MCF 10A (cell line): ENCODE measurements around the gene DIP2C. TPM values are rescaled to one million over a fixed set of nuclear protein-coding genes. Genes with fewer than 3 reads are reported as not detected.

Experiments
- BruUV-seq: library from RNA; stranded (reverse); fragments of 400-500 nt; replicated peaks from 2 replicates; lab custom pipeline; 2021; lab: Mats Ljungman, UMichigan
- CTCF ChIA-PET: fragments of 300-600 bp; sonication (Branson Sonifier 250); formaldehyde crosslinking; extraction: SDS; loops from one replicate; lab custom pipeline; 2021; ENCODE audit warnings: antibody characterized with exemption, inconsistent platforms; lab: Yijun Ruan, JAX
- POLR2A ChIA-PET: fragments of 300-600, 350-650 bp; sonication (Branson Sonifier 250); formaldehyde crosslinking; extraction: SDS; loops from one replicate; lab custom pipeline; 2020; ENCODE audit warnings: antibody characterized with exemption, inconsistent platforms; lab: Yijun Ruan, JAX
- DNase-seq: peaks from one replicate; pipeline ENCODE4 v3.0.0-alpha.2; 2018; ENCODE audit not compliant: unreplicated experiment
- H3K27ac Mint-ChIP-seq: one replicate; pipeline ENCODE4 v1.8.0; 2022; ENCODE audit warnings: mild to moderate bottlenecking, low read depth, mixed read lengths; ENCODE audit not compliant: unreplicated experiment
- H3K27me3 Mint-ChIP-seq: one replicate; pipeline ENCODE4 v1.8.0; 2022; ENCODE audit warnings: mixed read lengths; ENCODE audit not compliant: insufficient read depth, unreplicated experiment
- H3K36me3 Mint-ChIP-seq: one replicate; pipeline ENCODE4 v1.8.0; 2022; ENCODE audit warnings: mild to moderate bottlenecking, moderate library complexity, mixed read lengths; ENCODE audit not compliant: insufficient read depth, unreplicated experiment
- H3K4me1 Mint-ChIP-seq: one replicate; pipeline ENCODE4 v1.8.0; 2022; ENCODE audit warnings: mixed read lengths; ENCODE audit not compliant: insufficient read depth, unreplicated experiment
- H3K4me3 Mint-ChIP-seq: one replicate; pipeline ENCODE4 v1.8.0; 2022; ENCODE audit warnings: mild to moderate bottlenecking, moderate library complexity, mixed read lengths; ENCODE audit not compliant: unreplicated experiment
- H3K9me3 Mint-ChIP-seq: one replicate; pipeline ENCODE4 v1.8.0; 2022; ENCODE audit warnings: mixed read lengths; ENCODE audit not compliant: unreplicated experiment
- CTCF ChIP-seq: fragments of 200-600 bp; IDR thresholded peaks from one replicate; pipeline ENCODE4 v1.8.0; 2022; ENCODE audit warnings: antibody characterized with exemption, mild to moderate bottlenecking; ENCODE audit not compliant: unreplicated experiment
- intact Hi-C: fragments of 100-400 bp; cut with micrococcal nuclease; formaldehyde crosslinking; loops from 2 replicates; pipeline ENCODE4 v1.14.1; 2022
- total RNA-seq: library from RNA; stranded (reverse); gene quantifications from 2 replicates; pipeline ENCODE4 v1.2.3, GENCODE V29; 2022

The DIP2C gene
- total RNA-seq, 1 experiment from 2014 or later, result 0.37 TPM

- no peak overlapping the region for H3K4me3 Mint-ChIP-seq
- intact Hi-C loops, result no loop called here
- no peaks in the 10 kb centered on the region for H3K36me3 Mint-ChIP-seq
- TF ChIP-seq CTCF, result no peak
- H3K27me3 Mint-ChIP-seq, result peaks cover 25% of the 10 kb centered on the region
- H3K4me1 Mint-ChIP-seq, result no peaks in the 10 kb centered on the region
- no peak overlapping the region for H3K27ac Mint-ChIP-seq
- no peak for DNase-seq
- CTCF ChIA-PET, result no interaction called here
- no TSS peak for BruUV-seq
- H3K9me3 Mint-ChIP-seq, result no peaks in the 10 kb centered on the region
- POLR2A ChIA-PET, result interaction anchor here (0.9 kb wide), 1 partner anchor 42 kb away, joined by 4 read pairs; no protein-coding TSS in a partner anchor
These were observed 39.7 kb upstream of the DIP2C start for GRCh38 chr10:729213-729612.

DNA sequence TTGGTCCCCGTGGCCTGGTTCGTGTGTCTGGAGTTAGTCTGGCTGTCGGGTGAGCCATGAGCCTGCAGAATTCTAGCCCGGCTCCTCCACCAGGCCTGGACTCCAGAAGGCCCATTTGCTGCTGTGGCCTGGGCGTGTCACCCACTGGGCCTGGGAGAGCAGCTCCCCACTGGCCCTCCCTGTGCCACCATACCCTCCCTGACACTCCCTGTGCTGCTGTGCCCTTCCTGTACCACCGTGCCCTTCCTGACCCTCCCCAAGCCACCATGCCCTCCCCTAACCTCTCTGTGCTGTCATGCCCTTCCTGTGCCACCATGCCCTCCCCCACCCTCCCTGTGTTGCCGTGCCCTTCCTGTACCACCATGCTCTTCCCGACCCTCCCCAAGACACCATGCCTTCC lies 39.1 kb upstream of the DIP2C start:
- CTCF ChIA-PET, result no interaction called here

DNA sequence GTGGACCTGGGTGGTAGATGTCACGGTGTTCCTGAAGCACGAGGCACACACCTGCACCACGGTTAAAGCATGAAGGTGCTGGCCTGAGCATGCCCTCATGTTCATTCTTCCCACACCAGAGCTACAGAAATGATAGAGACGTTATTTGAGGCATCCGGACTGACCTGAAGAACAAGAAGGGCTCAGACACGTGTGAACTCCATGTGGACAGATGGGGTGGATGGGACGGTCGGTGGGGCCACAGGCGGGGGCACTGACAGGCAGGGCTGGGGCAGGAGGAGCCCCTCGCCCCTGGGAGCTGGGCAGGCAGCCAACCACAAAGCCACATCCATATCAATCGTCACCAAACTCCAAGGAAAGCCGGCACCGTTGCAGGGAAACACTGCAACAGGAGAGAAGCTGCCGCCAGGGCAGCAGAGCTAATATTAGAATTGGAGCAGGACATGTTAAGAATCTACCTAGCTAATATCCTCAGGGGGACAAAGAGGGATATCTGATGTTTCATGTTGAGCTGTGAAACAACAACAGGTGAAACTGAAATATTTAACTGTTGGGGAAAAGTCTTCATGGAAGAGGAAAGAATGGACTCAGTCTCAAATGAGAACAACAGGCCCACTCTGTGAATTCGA lies 37.8 kb upstream of the DIP2C start:
- DNase-seq, result no peak
- ChIA-PET POLR2A (no interaction called here), CTCF (no interaction called here)
- TF ChIP-seq CTCF, result no peak
- Mint-ChIP-seq H3K27ac (no peak overlapping the region), H3K4me3 (no peak overlapping the region), H3K36me3 (no peaks in the 10 kb centered on the region), H3K4me1 (no peaks in the 10 kb centered on the region), H3K9me3 (no peaks in the 10 kb centered on the region), H3K27me3 (peaks cover 5% of the 10 kb centered on the region)
- intact Hi-C loops, result no loop called here
- BruUV-seq, result no TSS peak

More for the DNA sequence above, 39.1 kb upstream of the DIP2C start:
- no peaks in the 10 kb centered on the region for H3K9me3 Mint-ChIP-seq
- no peak for TF ChIP-seq CTCF
- no peak overlapping the region for H3K4me3 Mint-ChIP-seq
- no TSS peak for BruUV-seq
- no peak for DNase-seq
- H3K27me3 Mint-ChIP-seq, result peaks cover 19% of the 10 kb centered on the region
- POLR2A ChIA-PET, result no interaction called here
- H3K27ac Mint-ChIP-seq, result no peak overlapping the region
- H3K4me1 Mint-ChIP-seq, result no peaks in the 10 kb centered on the region
- intact Hi-C loops, result no loop called here
- no peaks in the 10 kb centered on the region for H3K36me3 Mint-ChIP-seq

GRCh38 chr10:725786-726185 lies 36.3 kb upstream of the DIP2C start:
- Mint-ChIP-seq H3K27me3 (peaks cover 3% of the 10 kb centered on the region), H3K36me3 (no peaks in the 10 kb centered on the region), H3K9me3 (no peaks in the 10 kb centered on the region), H3K27ac (no peak overlapping the region), H3K4me3 (no peak overlapping the region), H3K4me1 (no peaks in the 10 kb centered on the region)
- no TSS peak for BruUV-seq
- CTCF ChIA-PET, result no interaction called here
- POLR2A ChIA-PET, result no interaction called here
- no peak for TF ChIP-seq CTCF
- no peak for DNase-seq
- intact Hi-C loops, result no loop called here
